Measurements from ENCODE around the gene DUS3L.

DUS3L gene

DNA sequence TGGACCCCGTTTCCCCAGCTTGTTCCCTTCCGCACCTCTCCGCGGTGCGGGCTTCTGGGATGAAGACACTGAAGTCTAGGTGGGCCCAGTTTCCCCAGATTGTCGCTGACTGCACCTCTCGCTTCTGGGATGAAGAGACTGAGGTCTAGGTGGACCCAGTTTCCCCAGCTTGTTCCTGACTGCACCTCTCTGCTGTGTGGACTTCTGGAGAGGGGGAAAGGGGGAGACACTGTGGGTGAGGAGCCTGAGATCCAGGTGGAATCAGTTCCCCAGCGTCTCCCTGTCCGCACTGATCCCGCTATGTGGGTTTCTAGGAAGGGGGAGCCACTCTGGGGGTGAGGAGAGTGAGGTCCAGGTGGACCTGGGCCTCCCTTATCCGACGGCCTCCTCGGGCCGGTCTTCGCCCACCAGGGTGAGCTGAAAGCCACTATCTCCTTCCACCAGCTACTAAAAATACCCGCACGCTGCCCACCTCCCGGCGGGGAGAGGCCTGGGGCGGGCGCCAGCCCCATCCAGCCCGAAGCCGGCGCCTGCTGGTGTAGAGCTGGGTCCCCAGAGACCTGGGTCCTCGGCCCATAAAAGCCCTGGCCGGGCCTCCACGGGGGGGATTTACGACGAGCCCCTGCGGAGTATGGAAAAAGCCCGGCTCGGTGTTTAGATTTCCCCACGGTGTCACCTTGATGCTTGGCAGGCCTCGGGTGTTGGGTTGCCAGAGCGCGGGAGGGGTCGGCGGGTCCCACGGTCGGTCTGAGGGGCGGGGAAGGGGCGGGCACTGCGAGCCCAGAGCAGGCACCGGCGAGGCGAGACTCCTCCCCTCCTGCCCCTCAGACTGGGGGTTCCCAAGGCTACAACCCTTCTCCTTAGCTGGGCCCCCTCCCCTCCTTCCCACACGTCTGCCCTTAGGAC lies 38.0 kb upstream of the DUS3L start:
- Histone ChIP-seq H3K4me3 (ENCODE audit: low read depth in 1 of 5, low read length in 5 of 5) (peak overlapping the region; percentile 26 to 70 (median 62)), H3K9ac (ENCODE audit: low read length in 5 of 5) (peak overlapping the region in 2 of 5 donors; percentile 21 to 43), H3K27me3 (ENCODE audit: control insufficient read depth in 5 of 5, insufficient read depth in 4 of 5, low read length in 5 of 5) (peaks cover 14 to 47% (median 21%) of the 10 kb centered on the region in 5 donors), H3K27ac (ENCODE audit: low read depth, low read length) (no peak overlapping the region), H3K9me3 (ENCODE audit: control insufficient read depth in 5 of 5, low read length in 5 of 5) (no peaks in the 10 kb centered on the region), H3K36me3 (ENCODE audit: control insufficient read depth in 5 of 5, insufficient read depth in 5 of 5, low read length in 5 of 5) (no peaks in the 10 kb centered on the region), H3K4me1 (ENCODE audit: control insufficient read depth in 5 of 5, insufficient read depth in 5 of 5, low read length in 5 of 5) (peaks cover 0 to 23% (median 7%) of the 10 kb centered on the region in 5 donors)

- H3K4me3 ChIP-seq (ENCODE audit: low read depth in 1 of 5, low read length in 5 of 5) = peak overlapping the region; percentile 26 to 70 (median 62)
- no peaks in the 10 kb centered on the region for H3K9me3 ChIP-seq (ENCODE audit: control insufficient read depth in 5 of 5, low read length in 5 of 5)
- peaks cover 14 to 53% (median 21%) of the 10 kb centered on the region in 5 donors for H3K27me3 ChIP-seq (ENCODE audit: control insufficient read depth in 5 of 5, insufficient read depth in 4 of 5, low read length in 5 of 5)
- peaks cover 0 to 23% (median 7%) of the 10 kb centered on the region in 5 donors for H3K4me1 ChIP-seq (ENCODE audit: control insufficient read depth in 5 of 5, insufficient read depth in 5 of 5, low read length in 5 of 5)
- H3K9ac ChIP-seq (ENCODE audit: low read length in 5 of 5) = peak overlapping the region in 2 of 5 donors; percentile 21 to 43
- no peak overlapping the region for H3K27ac ChIP-seq (ENCODE audit: low read depth, low read length)
- H3K36me3 ChIP-seq (ENCODE audit: control insufficient read depth in 5 of 5, insufficient read depth in 5 of 5, low read length in 5 of 5) = no peaks in the 10 kb centered on the region
Observed at GRCh38 chr19:5827891-5828660, 37.1 kb upstream of the DUS3L start.

GRCh38 chr19:5827342-5827890 lies 36.5 kb upstream of the DUS3L start:
- H3K9me3 ChIP-seq (ENCODE audit: control insufficient read depth in 5 of 5, low read length in 5 of 5) = no peaks in the 10 kb centered on the region
- peaks cover 14 to 52% (median 20%) of the 10 kb centered on the region in 5 donors for H3K27me3 ChIP-seq (ENCODE audit: control insufficient read depth in 5 of 5, insufficient read depth in 4 of 5, low read length in 5 of 5)
- H3K36me3 ChIP-seq (ENCODE audit: control insufficient read depth in 5 of 5, insufficient read depth in 5 of 5, low read length in 5 of 5) = no peaks in the 10 kb centered on the region
- H3K4me1 ChIP-seq (ENCODE audit: control insufficient read depth in 5 of 5, insufficient read depth in 5 of 5, low read length in 5 of 5) = peaks cover 0 to 23% (median 7%) of the 10 kb centered on the region in 5 donors
- no peak overlapping the region for H3K9ac ChIP-seq (ENCODE audit: low read length in 5 of 5)
- H3K4me3 ChIP-seq (ENCODE audit: low read depth in 1 of 5, low read length in 5 of 5) = peak overlapping the region in 4 of 5 donors; percentile 60 to 70 (median 66)
- no peak overlapping the region for H3K27ac ChIP-seq (ENCODE audit: low read depth, low read length)

DNA sequence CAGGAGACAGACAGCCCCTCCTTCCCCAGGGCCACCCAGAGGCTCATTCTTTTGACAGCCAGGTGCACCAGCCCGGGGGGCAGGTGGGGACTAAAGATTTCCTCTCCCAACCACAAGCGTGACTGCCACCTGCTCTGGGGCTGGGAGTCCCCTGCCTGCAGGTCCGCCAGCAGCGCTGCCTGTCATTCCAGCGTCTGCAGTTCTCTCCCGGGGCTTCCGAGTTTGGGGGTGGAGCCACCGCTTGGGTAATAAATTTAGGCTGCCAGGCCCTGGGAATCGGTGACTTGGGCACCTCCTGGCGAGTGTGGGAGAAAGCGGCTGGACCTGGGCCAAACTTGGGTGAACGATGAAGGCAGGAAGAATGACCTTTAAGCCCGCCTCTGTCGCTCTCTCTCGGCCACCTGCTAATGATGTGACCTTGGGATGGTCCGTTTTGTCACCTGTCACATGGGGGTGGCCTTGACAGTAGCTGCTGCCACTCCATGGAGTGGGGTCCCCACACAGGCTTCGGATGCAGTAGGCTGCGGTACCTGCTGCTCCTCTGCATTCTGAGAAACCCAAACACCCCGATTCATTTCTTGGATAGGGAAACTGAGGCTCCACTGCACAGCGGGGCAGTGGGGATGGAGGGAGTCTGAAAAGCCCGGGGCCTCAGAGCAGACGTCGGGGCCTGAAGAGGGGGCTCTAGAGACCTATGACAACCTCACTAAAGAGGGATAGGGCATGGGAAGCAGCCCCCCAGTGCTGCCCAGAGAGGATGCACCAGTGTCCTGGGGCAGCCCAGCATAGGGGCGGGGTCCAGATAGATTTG lies 35.8 kb upstream of the DUS3L start:
- H3K9ac ChIP-seq (ENCODE audit: low read length in 5 of 5) = no peak overlapping the region
- no peaks in the 10 kb centered on the region for H3K36me3 ChIP-seq (ENCODE audit: control insufficient read depth in 5 of 5, insufficient read depth in 5 of 5, low read length in 5 of 5)
- peaks cover 14 to 51% (median 20%) of the 10 kb centered on the region in 5 donors for H3K27me3 ChIP-seq (ENCODE audit: control insufficient read depth in 5 of 5, insufficient read depth in 4 of 5, low read length in 5 of 5)
- H3K4me3 ChIP-seq (ENCODE audit: low read depth in 1 of 5, low read length in 5 of 5) = peak overlapping the region in 1 of 5 donors; percentile 40
- H3K27ac ChIP-seq (ENCODE audit: low read depth, low read length) = no peak overlapping the region
- no peaks in the 10 kb centered on the region for H3K9me3 ChIP-seq (ENCODE audit: control insufficient read depth in 5 of 5, low read length in 5 of 5)
- H3K4me1 ChIP-seq (ENCODE audit: control insufficient read depth in 5 of 5, insufficient read depth in 5 of 5, low read length in 5 of 5) = peaks cover 0 to 23% (median 7%) of the 10 kb centered on the region in 5 donors

DNA sequence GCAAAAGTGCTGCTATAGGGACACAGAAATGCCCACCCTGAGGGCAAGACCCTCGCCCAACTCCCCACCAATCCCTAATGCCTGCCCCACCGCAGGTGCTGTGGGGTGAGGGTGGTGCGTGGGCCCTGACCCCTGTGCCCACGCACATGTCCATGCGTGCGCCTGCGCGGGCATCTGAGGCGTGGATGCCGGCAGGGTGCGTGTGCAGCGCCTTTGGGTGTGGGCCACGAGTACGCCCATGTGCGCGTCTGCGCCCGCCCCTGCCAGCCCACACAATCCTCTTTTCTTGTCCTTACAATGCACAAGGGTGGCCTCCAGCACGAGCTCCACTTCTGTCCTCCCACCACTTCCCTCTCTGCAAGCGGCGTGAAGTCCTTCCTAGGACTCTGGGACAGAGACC lies 34.2 kb upstream of the DUS3L start:
- Histone ChIP-seq H3K4me1 (ENCODE audit: control insufficient read depth in 5 of 5, insufficient read depth in 5 of 5, low read length in 5 of 5) (peaks cover 0 to 23% (median 7%) of the 10 kb centered on the region in 5 donors), H3K4me3 (ENCODE audit: low read depth in 1 of 5, low read length in 5 of 5) (no peak overlapping the region), H3K9ac (ENCODE audit: low read length in 5 of 5) (no peak overlapping the region), H3K27ac (ENCODE audit: low read depth, low read length) (no peak overlapping the region), H3K9me3 (ENCODE audit: control insufficient read depth in 5 of 5, low read length in 5 of 5) (no peaks in the 10 kb centered on the region), H3K36me3 (ENCODE audit: control insufficient read depth in 5 of 5, insufficient read depth in 5 of 5, low read length in 5 of 5) (no peaks in the 10 kb centered on the region), H3K27me3 (ENCODE audit: control insufficient read depth in 5 of 5, insufficient read depth in 4 of 5, low read length in 5 of 5) (peaks cover 14 to 49% (median 18%) of the 10 kb centered on the region in 5 donors)

DNA sequence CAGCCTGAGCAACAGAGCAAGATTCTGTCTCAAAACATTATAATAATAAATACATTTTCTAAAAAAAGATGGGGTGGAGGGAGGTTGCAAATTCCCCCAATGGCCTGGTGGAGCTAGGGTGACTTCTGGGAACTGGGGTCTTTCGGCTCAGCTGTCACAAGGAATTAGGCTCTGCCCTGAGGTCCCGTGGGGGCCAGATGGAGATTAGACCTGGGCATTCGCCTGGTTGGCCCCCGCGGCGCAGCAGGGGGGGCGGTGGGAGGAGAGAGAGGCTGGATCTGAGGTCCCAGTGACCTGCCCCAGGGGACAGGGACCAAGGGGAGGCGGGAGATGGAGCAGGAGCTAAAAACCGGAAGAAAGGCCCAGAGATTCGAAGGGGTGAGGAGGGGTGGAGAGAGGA lies 33.8 kb upstream of the DUS3L start:
- H3K4me1 ChIP-seq (ENCODE audit: control insufficient read depth in 5 of 5, insufficient read depth in 5 of 5, low read length in 5 of 5) = peaks cover 0 to 23% (median 7%) of the 10 kb centered on the region in 5 donors
- no peak overlapping the region for H3K4me3 ChIP-seq (ENCODE audit: low read depth in 1 of 5, low read length in 5 of 5)
- H3K9me3 ChIP-seq (ENCODE audit: control insufficient read depth in 5 of 5, low read length in 5 of 5) = no peaks in the 10 kb centered on the region
- H3K27ac ChIP-seq (ENCODE audit: low read depth, low read length) = no peak overlapping the region
- no peaks in the 10 kb centered on the region for H3K36me3 ChIP-seq (ENCODE audit: control insufficient read depth in 5 of 5, insufficient read depth in 5 of 5, low read length in 5 of 5)
- H3K9ac ChIP-seq (ENCODE audit: low read length in 5 of 5) = no peak overlapping the region
- H3K27me3 ChIP-seq (ENCODE audit: control insufficient read depth in 5 of 5, insufficient read depth in 4 of 5, low read length in 5 of 5) = peaks cover 12 to 46% (median 16%) of the 10 kb centered on the region in 5 donors

GRCh38 chr19:5823579-5824281 lies 32.8 kb upstream of the DUS3L start:
- Histone ChIP-seq H3K27ac (ENCODE audit: low read depth, low read length) (no peak overlapping the region), H3K4me1 (ENCODE audit: control insufficient read depth in 5 of 5, insufficient read depth in 5 of 5, low read length in 5 of 5) (peaks cover 0 to 20% (median 6%) of the 10 kb centered on the region in 5 donors), H3K27me3 (ENCODE audit: control insufficient read depth in 5 of 5, insufficient read depth in 4 of 5, low read length in 5 of 5) (peaks cover 6 to 38% (median 10%) of the 10 kb centered on the region in 5 donors)

DNA sequence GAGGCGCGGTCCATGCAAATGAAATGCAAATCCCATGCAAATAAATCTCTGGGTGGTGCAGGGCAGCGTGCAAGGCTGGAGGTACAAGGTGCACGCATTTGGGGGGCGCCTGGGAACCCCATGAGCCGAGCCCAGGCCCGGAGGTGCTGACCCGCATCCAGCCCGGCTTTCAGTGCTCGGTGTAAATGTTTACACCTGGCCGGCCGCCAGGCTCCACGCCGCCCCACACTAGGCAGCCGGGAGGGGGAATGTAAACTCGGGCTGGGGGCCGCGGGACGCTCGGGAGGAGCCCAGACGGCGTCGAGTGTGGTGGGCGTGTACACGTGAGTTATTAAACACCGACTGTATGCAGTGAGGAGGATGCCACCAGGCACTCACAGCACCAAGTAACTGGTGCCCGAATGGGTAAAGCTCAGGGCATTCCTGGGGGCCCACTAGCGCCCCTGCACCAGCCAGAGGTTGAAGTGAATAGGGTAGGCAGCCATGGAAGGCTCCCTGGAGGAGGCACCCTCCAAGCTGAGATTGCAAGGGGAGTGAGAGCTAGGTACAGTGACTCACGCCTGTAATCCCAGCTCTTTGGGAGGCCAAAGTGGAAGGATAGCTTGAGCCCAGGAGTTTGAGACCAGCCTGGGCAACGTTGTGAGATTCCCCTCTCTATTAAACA lies 31.4 kb upstream of the DUS3L start:
- Histone ChIP-seq H3K9me3 (ENCODE audit: control insufficient read depth in 5 of 5, low read length in 5 of 5) (no peaks in the 10 kb centered on the region), H3K9ac (ENCODE audit: low read length in 5 of 5) (no peak overlapping the region), H3K4me3 (ENCODE audit: low read depth in 1 of 5, low read length in 5 of 5) (no peak overlapping the region), H3K36me3 (ENCODE audit: control insufficient read depth in 5 of 5, insufficient read depth in 5 of 5, low read length in 5 of 5) (no peaks in the 10 kb centered on the region), H3K27me3 (ENCODE audit: control insufficient read depth in 5 of 5, insufficient read depth in 4 of 5, low read length in 5 of 5) (peaks cover 3 to 34% (median 7%) of the 10 kb centered on the region in 5 donors), H3K4me1 (ENCODE audit: control insufficient read depth in 5 of 5, insufficient read depth in 5 of 5, low read length in 5 of 5) (peaks cover 0 to 9% (median 0%) of the 10 kb centered on the region in 5 donors), H3K27ac (ENCODE audit: low read depth, low read length) (no peak overlapping the region)

More at GRCh38 chr19:5823579-5824281, 32.8 kb upstream of the DUS3L start:
- Histone ChIP-seq H3K4me3 (ENCODE audit: low read depth in 1 of 5, low read length in 5 of 5) (no peak overlapping the region), H3K9me3 (ENCODE audit: control insufficient read depth in 5 of 5, low read length in 5 of 5) (no peaks in the 10 kb centered on the region), H3K9ac (ENCODE audit: low read length in 5 of 5) (no peak overlapping the region), H3K36me3 (ENCODE audit: control insufficient read depth in 5 of 5, insufficient read depth in 5 of 5, low read length in 5 of 5) (no peaks in the 10 kb centered on the region)
